ENCODE results near the gene PHRF1.

The PHRF1 gene

DNA sequence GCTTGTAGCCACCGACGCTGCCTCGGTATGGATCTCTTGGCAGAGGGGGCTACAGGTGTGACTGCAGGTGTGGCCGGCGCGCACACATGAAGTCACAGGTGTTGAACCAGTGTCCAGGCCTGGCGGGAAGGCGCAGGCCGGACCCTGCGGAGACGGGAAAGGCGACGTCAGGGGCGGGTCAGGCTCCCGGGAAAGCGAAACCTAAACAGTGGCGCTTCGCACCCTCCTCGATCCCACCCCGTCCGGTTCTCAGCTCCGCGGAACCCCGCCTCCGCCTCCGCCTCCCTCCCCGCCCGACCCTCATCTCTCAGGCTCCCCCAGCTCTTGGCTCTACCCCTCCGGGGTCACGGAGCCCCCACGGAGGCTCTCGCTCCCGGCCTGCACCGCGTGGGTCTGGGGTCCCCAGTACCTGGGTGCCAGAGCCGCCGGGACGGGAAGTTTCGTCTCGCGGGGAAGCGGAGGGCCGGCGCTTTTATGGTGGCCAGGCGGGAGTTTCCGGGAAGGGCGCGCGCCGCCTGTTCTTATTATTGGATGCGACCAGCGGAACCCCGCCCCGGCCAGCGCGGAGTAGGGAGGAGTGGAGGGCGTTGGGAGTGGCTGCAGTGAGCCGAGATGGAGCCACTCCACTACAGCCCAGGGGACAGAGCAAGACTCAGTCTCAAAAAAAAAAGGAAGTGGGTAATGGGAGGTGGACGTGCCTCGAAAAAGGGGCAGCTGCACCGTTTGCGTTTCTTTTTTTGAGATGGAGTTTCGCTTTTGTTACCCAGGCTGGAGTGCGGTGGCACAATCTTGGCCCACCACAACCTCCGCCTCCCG is 39.4 kb downstream of the PHRF1 start, which contains the start of gene IRF7:
TSS of gene IRF7 (minus strand) at position 447 of the 816 bp plus-strand sequence. CDS start 586 bp downstream, outside the sequence.
- DNase-seq (ENCODE audit: low read depth), result peak; percentile 54

GRCh38 chr11:616320-617198 is 40.3 kb downstream of the PHRF1 start:
- no peak for DNase-seq (ENCODE audit: low read depth)

GRCh38 chr11:617199-617911 is 41.1 kb downstream of the PHRF1 start:
- no peak for DNase-seq (ENCODE audit: low read depth)

DNA sequence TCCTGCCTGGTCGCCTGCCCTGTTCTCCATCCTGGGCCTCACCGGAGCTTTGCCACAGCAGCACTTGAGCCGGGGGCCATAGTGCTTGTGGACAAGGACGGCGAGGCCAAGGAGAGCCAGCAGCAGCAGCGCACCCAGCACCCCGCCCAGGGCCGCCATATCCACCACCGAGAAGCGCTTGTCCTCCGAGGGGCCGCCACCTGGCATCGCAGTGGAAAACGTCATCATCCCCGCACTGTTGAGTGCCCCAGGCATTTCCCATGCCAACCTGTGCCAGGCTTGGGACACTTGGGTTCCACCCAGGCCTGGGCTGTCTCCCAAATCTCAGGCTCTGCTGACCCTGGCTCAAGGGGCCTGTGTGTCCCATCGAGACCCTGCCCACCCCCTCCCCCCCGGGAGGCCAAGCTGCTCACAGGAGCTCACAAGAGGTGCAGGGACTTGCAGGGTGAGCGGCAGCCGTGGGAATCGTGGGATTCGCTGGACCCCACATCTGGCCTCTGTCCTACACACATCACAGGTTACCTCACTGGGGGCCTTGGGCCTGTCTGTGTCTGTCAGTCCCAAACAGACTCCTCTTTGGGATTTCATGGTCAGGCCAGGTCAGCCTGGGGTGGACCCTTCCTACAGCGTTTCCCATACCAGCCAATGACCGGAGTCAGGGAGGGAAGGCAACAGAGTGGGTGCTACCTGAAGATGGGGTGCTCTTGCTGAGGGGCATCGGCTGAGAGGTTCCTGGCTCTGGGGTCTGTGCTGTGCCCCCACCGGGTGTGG is 41.8 kb downstream of the PHRF1 start:
- DNase-seq (ENCODE audit: low read depth), result no peak

DNA sequence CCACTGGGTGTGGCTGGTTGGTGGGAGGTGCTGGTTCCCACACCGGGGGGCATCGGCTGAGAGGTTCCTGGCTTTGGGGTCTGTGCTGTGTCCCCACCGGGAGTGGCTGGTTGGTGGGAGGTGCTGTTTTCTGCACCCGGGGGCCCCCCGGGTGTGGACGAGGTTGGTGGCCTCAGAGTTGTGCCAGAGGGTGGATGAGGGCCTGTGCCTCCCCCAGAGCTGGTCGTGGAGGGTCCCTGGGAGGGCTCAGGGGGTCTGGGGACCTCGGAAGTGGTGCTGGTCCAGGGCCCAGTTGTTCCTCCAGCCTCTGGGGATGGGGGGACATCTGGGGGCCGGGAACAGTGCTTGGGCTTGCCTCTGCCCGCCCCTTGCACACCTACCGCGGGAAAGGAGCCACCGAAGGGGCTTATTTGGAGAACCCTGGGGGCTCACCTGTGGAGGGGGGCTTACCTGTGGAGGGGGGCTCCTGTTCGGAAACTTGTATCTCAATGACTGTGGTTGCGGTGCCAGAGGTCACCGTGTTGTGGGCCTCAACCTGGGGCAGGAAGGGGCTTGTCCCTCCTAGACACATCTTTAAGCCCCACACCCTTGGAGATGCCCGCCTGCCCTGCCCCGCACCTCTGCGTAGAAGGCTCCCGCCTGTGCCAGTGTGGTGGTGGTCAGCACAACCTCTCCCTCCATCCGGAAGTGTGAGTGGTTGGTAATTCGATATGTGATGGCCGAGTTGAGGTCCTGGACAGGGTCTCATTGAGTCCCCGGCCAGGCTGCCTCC is 42.8 kb downstream of the PHRF1 start:
- no peak for DNase-seq (ENCODE audit: low read depth)

- no peak for DNase-seq (ENCODE audit: low read depth)
Observed at GRCh38 chr11:619628-620050, 43.4 kb downstream of the PHRF1 start.

DNA sequence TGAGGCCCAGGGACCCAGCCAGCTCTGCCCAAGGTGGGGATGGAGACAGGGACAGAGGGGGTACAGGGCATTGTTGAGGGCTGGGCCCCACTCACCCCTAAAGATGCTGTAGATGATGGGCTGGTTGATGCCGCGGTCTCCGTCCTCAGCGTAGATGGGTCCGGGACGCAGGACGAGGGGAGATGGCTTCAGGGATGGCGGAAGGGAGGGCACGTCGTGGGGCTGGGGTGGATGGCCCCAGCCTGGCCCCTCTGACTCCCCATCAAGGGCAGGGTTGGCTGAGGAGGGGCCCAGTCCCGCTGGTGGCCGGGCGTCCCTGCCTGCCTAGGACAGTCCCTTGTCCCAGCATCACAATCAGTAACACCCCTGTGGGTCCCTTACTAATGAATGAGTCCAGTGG is 43.9 kb downstream of the PHRF1 start:
- DNase-seq (ENCODE audit: low read depth), result no peak

GRCh38 chr11:620935-621814 is 44.9 kb downstream of the PHRF1 start:
- DNase-seq (ENCODE audit: low read depth), result no peak

- no peak for DNase-seq (ENCODE audit: low read depth)
Observed at GRCh38 chr11:621838-622237, 45.6 kb downstream of the PHRF1 start.

GRCh38 chr11:623349-623869 is 47.1 kb downstream of the PHRF1 start:
- DNase-seq (ENCODE audit: low read depth), result no peak

DNA sequence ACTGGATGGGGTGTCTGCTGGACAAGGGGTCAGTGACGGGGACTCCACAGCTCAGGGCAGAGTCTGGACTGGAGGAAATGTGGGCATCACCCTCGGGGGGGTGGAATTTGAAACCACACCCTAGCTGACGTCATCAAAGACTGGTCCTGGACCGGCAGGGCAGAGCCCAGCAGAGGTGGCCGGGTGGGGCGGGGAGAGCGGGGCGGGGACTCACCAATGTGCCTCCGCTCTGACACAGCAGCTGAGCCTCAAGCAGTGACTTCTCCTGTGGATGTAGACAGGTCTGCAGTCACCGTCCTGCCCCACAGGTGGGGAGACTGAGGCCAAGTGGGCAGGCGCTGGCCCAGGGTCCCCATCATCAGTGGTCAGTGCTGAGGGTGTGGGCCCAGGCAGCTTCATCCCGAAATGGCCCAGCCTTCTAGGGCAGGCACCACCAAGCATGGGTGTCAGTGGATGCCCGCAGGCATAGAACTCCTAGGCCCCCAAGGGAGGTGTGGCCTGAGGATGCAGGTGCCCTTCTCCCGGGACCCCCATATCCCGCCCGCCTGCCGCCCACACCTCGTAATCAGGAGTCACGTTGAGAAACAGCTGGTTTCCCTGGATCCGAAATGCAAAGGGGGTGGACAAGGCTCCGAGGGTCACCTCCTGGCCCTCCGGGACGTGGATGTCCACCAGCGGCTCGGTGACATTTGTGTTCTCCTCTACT is 47.9 kb downstream of the PHRF1 start:
- DNase-seq (ENCODE audit: low read depth), result no peak

DNA sequence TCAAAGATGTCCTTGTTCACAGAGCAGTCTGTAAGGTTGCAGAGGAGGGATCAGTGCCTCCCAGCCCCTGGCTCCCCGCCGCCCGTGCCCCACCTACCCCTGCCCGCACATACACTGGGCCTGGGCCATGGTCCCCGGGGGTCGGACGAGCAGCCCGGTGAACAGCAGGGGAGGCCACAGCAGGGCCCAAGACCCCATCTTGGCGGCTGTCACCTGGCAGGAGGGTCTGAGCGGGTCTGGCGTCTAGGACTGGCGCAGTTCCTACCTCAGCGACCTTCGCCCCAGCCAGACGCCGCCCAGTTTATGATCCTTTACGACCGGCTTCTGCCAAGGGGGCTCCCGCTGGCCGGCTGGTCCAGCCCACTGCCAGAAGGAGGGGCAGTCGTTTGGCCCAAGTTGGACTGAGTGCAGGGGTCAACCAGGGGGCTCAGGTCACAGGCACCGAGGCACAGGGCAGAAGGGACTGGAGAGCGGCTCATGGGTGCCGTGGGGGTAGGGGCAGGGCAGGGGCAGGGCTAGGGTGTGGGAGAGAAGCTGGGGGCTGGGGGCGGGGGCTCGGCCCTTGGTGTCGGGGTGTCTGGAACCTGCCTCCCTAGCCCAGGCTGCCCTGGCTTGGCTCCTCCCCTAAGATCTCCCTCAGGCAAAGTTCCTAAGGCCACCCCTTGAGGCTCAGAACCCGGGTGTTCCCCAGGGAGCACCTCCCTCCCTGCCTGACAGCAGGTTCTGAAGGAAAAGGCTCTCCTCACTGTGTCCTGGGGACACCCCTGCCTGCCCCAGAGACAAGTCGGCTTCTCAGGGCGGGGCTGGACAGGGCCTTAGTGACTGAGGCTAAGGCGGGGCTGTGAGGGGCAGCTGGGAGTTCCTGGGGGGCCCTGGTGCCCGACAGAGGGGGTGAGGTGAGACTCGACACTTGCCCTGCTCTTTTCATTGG is 48.7 kb downstream of the PHRF1 start, which contains the start of gene CDHR5:
TSS of gene CDHR5 (minus strand) at position 251 of the 931 bp plus-strand sequence. CDS start at position 198, 53 bp downstream.
- no peak for DNase-seq (ENCODE audit: low read depth)

- DNase-seq (ENCODE audit: low read depth), result no peak
Observed at GRCh38 chr11:625636-626268, 49.5 kb downstream of the PHRF1 start.

DNA sequence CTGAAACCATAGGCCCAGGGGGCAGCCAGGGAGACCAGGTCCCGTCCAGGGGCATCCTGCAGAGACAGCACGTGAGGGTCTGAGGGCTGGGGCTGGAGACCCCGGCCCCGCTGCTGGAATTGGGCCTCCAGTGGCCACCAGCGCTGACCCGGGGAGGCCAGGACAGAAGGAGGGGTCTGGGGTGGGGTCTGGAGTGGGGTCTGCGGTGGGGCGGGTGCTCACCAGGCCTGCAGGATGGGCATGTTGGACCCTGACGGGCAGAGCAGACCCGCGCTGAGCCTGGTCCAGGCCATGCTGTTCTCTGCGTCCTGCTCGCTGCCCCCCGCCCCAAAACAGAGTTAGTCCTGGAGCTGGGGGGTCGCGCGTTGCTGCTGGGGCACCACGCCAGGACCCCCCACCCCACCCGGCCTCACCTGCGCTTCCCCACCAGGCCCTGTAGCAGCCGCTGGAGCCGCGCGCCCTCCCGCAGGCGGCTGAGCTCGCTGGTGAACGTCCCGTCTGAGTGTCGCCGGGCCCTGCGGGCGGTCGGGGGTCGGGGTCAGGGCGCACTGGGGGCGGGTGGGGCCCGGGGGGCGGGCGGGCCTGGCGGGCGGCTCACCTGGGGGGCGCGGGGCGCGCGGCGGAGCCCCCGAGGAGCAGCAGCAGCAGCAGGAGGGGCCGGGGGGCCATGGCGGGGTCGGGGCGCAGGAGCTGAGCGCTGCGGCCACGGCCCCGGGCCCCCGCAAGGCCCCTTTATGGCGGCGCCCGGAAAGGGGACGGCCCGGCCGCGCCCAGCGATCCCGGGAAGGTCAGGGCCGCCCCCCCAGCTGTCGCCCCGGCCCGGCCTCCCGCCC is 50.4 kb downstream of the PHRF1 start, which contains the start of gene SCT:
TSS of gene SCT (minus strand) at position 707 of the 833 bp plus-strand sequence. CDS start at position 669, 38 bp downstream.
- DNase-seq (ENCODE audit: low read depth), result no peak

DNA sequence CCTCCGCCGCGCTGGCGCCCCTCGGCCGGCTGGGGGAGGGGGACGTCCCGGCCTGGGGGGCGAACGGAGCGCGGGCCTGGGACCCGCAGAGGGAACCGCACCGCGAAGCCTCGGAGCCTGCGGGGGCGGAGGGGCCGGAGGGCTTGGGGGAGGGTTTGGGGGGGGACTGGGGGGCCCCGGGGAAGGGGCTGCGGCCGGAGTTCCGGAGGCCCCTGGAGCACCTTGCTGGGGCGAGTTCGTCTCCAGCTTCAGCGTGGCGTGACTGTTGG is 51.0 kb downstream of the PHRF1 start:
- no peak for DNase-seq (ENCODE audit: low read depth)

- no peak for DNase-seq (ENCODE audit: low read depth)
Observed at GRCh38 chr11:628056-628455, 51.8 kb downstream of the PHRF1 start.

Measured in GM04503 (cell line).